Measurements from ENCODE around the gene ARL8B.

Gene ARL8B

DNA sequence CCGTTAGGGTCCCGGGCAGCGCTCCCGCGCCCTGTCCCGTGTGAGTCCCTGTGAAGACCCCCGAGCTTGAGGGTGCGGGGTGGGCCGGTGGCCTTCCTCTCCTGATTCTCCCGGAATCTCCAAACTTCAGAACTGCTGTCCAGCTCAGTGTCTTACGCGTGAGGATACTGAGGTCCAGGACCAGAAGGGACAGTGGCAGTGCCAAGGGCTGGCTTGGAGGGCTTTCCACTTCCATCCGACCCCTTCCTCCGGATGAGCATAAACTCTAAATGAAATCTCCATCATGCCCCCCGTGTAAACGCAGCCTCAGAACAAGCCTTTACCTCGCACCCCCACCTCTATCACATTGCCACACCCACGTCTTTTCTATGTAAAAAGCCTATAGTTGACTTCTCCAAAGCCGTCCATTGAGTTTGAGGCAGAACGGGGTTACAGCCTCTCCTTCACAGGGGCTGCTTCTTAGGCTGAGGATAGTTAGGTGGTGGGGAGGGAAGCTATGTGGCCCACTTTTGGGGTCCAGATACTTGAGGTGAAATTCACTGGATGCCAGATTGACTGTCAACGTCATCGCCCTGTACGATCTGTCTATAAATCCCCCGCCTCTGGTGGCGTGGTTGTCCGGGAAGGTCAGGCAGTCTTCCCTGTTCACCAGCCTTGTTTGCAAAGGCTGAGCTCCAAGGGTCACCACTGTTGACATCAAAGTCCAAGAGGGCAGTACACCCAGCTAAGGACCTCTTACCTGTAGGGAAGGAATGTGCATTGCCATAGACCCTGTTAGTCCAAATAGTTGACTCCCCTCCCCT, 66.5 kb downstream of the ARL8B start:
- peak; percentile 31 for DNase-seq

DNA sequence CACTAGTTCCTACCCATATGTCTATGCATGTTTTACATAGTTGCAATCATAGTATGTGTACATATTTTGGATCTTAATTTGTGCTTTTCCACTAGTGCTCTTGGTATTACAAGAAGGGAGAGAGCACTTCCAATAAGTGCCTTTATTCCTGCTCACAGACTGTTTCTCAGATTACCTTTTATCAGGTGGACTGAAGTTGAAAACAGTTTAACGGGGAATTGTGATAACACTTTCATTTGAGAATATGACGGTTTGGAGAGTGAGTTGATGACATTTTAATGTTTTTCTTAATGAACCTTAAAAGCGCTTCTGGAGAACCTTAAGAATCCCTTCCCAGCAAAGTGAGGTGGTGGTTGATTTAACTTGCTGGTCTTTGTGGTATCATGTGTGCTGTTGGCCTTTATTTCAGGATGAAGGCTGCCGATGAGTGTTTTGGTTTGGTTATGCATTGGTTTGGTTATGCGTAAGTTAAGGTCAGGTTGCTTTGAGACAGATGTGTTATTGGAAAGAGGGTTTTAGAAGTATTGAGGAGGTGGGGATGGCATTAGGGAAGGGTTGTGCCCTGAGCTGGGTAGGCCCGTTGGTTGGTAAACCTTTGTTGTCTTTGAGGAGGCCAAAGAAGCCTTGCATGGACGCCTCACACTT, 68.2 kb downstream of the ARL8B start:
- DNase-seq: no peak

DNA sequence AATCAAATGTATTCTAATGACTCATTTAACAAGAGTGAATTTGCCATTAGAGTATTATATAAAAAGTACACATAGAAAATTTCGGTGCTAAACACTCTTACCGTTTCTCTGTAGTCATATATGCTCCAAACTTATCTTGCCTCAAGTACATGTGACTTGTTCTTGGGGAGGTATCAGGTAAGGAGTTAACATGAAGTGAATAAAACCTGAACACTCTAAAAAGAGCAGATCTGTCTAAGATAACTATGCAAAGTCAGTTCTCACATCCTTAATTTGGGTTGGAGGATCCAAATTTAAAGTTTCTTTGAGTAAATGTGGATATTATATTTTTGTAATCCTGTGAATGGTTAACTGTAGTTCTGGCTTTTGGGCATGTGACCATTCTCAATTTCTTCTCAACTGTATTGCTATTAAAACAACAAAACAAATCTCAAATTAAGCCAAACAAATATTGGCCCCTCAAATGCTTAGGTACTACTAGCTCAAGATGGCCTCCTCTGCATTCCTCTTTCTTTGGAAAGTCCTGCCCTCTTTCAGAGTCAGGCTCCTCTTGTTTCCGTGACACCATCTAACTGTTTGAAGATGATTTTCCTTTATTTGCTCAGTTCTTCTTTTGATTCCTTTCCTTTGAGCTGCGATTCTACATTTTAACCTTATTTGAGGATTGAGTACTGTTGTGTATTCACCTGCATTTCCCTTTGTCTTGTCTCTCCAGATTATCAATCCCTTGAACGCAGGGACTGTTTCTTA, 69.6 kb downstream of the ARL8B start:
- DNase-seq: no peak

DNA sequence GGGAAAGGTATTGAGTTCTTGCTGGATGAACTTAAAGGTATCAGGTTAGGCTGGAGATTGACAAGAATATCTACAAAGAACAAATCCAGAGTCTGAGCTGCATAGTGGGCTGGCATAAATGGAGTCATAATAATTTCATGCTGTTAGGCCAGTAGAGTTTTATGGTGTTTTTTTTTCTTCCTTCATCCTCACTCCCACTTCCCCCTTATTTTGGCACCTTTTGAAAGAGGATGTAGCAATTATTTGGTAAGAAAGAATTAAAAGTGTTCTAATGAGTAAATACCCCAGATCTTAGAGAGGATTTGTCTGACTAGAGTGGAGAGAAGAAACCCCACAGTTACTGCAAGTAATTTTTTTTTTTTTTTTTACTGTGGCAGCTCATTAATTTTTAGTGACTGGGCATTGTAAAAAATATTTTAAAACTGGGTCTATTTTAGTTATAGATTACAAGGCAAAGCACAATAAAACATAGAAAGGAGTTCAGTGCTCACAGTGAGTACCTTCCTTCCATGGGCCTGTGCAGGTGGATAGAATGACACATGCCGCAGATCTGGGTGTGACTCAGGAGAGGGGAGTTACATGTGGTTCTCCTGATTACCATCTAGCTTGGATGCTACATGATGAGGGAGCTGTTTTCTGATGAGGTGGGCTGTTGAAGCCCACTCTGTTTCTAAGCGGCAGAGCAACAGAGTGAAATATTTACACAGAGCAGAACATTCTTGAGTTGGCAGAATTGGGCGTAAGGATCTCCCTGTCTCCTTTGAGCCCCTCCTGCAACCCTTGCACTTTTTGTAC, 70.7 kb downstream of the ARL8B start:
- no peak for DNase-seq

DNA sequence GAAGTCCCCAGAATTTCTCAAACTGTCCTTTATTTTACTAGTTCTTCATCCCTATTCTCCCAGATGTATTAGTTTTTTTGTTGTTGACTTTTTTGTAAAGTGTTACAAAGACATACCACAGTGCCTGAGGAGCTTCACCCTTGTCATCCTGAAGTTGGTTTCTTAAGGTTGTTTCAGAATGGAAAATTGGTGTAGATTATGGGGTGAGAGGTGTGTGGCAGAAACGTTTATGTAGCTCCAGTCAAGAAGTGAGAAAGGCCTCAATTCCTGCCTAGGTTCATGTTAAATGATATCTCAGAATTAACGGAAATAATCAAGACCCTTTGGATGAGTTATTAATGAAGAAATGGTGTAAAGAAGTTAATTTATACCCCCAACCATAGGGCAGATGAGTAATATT, 72.2 kb downstream of the ARL8B start:
- no peak for DNase-seq

DNA sequence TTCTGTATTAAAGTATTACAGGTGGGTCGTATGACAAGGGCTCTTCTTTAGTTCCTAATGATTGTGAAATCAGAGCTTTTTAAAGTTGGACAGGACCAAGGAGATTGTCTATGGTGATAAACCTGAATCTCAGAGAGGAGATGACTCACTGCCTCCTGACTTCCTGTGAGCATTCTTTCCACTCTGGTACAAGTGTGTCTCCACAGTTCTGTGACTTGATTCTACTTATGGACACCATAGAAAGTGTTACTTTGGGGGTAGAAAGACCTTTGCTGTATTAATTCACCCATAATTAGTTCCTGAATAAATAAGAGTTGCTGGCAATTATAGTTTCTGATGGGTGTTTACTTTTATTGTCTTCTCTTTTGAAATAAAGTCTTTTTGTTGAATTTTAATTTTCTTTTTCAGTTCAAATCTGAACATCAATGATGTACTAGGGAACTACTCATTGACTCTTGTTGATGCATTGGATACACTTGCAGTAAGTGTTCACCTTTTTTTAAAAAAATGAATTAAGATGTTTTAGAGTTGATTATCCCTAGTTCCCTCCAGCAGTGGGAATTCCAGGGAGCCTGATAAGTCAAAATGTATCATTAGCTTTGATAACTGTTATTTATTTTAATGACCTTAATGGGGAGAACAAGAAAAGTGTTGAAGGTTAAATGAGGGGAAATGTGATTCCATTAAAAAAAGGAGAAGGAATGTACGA, 72.9 kb downstream of the ARL8B start:
- DNase-seq: no peak

DNA sequence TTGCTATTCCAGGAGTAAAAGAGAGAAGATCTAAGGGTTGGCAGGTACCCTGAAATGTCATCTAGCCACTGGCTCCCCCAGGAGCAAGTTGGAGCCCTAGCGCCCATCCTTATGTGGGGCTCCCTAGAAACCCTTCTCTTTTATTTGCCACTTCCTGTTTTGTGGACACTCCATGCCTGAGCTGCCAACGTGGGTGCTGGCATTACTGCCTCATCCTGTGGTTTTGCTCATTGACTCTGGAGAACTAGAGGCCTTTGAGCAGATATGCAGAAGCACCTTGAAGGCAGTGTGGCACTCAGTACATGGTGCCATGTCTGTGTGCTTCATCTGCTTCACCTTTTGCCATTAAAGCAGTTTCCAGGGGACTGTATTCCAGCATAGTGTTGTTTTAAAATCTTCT, 73.5 kb downstream of the ARL8B start:
- DNase-seq: no peak

DNA sequence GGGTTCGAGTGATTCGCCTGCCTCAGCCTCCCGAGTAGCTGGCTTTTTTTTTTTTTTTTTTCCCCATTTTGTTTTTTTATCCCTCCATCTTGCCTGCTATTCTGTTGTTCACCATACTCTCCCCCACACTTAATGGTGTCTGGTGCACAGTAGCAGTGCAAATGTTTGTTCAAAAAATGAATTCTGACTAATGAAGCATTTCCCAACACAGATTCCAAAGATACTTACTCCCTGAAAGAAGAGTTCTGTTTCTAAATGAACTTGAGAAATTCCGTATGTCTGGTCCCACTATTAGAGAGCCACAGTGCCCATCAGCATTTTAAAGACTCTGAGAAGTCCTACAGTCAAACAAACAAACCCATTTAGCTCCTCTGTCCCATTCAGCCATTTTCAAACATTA, 74.9 kb downstream of the ARL8B start:
- DNase-seq: no peak

DNA sequence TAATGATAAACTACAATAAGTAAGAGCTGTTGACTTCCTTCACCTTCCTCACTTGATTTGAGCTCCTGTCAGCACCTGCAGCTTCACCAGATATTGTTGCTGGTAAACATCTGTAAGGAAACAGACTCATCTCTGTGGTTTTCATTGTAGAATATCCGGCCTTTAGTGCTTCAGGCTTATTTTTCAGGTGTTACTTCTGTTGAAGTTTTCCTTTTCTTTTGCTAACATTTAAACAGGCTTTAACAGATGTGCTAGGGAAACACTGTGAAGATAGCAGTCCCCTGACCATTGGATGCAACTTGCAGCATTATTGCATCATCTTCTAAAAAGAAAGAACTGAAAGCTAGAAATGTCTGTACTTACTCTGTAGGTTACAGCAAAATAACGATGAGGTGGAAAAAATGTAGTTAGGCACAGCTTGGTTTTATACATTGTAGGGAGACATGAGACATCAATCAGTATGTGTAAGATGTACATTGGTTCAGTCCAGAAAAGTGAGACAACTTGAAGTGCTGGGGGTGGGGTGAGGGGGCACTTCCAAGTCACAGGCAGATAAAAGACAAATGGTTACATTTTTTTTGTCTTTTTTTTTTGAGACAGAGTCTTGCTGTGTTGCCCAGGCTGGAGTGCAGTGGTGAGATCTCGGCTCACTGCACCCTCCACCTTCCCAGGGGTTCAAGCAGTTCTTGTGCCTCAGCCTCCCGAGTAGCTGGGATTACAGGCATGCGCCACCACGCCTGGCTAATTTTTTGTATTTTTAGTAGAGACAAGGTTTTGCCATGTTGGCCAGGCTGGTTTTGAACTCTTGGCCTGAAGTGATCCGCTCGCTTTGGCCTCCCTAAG, 75.6 kb downstream of the ARL8B start:
- peak; percentile 35 for DNase-seq

DNA sequence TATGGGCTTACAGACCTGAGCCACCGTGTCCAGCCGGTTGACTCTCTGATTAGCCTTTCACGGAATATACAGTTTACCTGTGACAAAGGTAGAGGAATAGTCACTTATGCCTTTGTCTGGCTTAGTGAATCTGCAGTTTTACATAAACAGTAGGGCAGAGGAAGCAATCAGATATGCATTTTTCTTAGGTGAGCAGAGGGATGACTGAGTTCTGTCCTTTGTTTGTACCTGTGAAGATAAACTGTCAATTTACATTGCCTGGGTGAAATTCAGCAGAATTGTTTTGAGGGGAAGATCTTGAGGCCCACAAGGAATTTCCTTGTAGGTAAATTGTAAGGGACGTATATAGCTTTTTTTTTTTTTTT, 76.2 kb downstream of the ARL8B start:
- DNase-seq: no peak

DNA sequence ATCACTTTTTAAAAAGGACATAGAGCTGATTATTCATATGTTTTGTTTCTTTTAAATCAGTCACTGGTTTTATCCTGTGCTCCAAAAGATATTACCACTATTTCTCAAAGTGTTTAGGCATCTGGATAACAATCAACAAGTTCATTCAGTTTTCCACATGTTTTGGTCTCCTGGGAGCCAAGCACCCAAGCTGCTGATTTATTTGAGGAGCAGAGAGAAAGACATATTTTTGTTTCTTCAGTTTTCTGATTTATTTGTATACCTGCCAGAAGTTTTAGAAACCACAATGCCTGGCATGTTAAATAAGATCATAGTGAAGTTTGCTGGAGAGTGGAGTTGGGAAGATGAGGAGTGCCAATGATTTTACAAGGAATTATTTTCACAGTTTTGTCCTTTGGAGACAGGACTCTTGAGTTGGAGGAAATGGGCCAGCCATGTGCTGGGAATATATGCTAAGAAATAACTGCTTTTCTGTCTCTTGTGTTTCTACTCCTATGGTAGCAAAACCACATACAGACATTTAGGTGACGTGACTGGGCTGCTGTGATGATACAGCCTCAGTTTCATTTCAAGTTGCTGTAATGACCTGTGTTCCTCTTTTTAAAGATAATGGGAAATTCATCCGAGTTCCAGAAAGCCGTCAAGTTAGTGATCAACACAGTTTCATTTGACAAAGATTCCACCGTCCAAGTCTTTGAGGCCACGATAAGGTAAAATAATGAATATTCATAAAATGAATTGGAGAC, 77.1 kb downstream of the ARL8B start:
- no peak for DNase-seq

DNA sequence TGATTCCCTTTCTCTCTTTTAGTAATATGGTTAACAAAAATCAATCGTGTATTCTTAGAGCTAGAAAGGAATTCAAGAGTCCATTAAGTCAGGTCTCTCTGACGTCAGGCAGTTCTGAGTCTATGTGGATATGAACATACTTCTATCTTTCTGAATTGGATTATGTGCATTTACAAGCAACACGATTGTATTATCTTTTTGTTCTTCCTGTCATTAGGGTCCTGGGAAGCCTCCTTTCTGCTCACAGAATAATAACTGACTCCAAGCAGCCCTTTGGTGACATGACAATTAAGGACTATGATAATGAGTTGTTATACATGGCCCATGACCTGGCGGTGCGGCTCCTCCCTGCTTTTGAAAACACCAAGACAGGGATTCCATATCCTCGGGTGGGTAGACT, 79.4 kb downstream of the ARL8B start:
- DNase-seq: no peak

DNA sequence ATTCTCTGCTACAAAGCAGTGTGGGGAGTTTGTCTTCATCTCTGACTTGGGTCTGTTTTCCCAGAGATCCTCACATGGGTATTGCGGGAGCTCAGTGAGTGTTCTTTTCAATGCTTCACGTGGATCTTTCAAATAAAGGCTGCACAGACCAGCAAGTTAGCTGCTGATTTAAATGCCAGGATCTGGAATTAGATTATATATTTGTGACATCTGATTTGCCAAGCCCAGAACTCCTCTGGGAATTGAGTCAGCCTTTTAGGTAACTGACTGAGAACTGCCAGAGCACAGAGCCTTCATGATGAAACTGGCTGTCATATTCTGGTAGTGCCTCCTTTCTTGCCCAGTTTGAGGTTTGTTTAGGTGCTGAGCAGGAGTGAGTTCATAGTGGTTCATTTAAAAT, 80.1 kb downstream of the ARL8B start:
- no peak for DNase-seq

DNA sequence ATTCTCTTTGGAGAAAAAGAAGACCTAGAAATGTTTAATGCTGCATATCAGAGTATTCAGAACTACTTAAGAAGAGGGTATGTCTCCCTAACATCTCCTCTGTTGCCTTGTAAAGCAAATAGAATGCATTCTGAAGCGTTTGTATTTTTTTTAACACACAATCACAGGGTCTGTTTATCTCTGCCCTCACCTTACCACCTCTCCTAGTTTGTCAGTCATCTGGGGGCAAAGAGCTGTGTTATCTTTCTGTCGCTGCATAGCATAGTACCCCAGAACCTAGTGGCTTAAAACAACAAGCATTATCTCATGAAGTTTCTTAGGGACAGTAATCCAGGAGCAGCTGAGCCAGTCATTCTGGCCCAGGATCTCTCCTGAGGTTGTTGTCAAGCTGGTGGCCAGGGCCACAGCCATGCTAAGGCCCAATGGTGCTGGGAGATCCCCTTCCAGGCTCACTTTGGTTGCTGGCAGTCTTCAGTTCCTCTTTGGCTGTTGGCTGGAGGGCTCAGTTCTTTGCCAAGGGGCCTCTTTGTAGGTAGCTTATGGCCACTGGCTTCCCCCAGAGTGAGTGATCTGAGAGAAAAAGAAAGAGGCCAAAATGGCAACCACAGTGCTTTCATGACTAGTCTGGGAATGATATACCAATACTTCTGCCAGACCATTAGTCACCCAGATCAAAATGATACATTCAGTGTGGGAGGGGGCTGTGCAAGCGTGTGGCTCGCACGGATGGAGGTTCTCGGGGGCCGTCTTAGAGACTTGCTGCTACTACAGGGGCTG, 83.3 kb downstream of the ARL8B start:
- DNase-seq: no peak

DNA sequence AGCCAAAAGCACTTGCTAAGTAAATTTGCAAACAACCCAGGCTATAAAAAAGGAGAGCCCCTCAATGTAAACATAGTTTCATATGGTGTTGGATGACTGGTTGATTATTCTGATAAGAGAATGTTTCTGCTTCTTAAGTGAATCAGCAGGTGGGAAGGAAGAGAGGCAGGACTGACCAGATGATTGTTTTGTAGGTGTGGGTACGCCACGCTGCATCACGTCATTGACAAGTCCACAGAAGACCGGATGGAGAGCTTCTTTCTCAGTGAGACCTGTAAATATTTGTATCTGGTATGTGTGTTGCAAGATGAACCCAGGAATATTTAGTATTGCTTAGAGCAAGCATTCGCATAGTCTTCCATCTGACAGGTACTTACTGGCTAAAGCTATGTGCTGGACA, 88.8 kb downstream of the ARL8B start:
- no peak for DNase-seq

DNA sequence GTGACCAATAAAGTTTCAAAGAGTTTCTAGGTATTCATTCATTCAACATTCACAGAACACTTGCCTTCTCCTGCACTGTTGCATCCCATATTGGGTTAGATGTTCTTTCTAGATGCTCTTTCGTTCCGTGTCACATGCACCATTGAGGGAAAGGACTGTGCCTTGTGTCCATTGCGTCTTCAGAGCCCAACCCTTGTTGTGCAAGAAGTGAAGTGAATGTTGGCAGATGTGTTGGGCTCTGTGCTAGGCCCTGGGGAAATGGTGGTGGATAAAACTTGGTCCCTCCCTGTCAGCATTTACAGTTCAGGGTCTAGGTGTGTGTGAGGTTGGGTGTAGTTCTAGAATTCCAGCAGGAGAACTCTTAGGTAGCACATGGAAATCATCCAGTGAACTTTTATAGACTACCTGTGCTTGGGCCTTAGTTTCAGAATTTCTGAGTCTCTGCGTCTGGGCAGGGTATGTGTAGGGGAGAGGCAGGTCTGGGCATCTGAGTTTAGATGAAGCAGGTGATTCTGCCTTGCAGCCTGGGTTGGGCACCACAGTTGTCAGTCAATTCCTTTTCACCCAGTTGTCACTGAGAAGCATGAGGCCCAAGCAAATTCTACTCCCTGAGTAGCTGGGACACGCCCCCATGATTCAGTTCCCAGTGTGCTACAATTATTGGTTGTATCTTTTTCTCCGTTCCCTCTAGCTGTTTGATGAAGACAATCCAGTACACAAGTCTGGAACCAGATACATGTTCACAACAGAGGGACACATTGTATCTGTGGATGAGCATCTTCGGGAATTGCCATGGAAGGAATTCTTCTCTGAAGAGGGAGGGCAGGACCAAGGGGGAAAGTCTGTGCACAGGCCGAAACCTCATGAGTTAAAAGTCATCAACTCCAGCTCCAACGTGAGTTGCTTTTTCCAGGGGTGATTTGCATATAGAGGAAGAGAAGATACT, 90.8 kb downstream of the ARL8B start:
- DNase-seq: no peak

DNA sequence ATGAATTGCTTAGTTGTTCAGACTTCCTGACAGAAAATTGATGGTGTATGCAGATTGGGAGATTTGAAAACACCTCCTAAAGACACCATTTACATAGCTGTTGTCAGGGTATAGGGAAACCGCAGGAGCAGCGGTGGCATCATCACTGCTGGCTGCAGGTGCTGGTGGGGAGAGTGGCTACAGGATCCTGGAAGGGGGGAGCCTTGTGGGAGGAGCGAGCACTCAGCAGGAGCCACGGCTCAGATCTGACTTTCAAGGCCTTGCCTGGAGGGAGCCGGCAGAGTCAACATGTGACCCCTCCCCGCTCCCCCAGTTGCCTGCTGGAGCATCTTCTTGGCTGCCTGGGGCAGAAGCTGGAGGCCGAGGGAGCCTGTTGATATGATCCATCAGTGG, 91.5 kb downstream of the ARL8B start:
- no peak for DNase-seq

DNA sequence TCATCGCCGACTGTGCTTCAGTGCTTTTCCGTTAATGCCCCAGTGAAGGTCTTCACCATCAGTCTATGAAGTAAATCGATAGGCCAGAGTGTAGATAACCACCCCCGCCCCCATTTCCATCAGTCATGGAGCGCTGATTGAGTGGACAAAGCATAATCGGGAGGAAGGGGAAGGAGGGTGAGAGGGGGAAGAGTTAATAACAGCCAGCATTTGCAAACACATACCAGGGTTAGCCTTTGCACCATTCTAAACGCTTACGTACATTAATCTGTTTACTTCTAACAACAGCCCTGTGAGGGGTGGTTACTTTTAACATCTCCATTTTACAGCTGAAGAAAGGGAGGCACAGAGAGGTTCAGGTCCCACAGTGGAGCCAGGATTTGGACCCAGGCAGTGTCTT, 92.3 kb downstream of the ARL8B start:
- DNase-seq: no peak
